ENCODE measurements around the gene OR8B4.

GRCh38 chr11:124473476-124473875, 48.8 kb upstream of the OR8B4 start:
- TF ChIP-seq EZH2phosphoT487 (IDR thresholded peaks at IDR 0.05; ENCODE audit: borderline replicate concordance) (no peak), CTCF (conservative IDR thresholded peaks at IDR 0.05; ENCODE audit: low read length) (no peak)

All from Loucy (cell line).